ENCODE data around the gene MINDY1.

Gene MINDY1

DNA sequence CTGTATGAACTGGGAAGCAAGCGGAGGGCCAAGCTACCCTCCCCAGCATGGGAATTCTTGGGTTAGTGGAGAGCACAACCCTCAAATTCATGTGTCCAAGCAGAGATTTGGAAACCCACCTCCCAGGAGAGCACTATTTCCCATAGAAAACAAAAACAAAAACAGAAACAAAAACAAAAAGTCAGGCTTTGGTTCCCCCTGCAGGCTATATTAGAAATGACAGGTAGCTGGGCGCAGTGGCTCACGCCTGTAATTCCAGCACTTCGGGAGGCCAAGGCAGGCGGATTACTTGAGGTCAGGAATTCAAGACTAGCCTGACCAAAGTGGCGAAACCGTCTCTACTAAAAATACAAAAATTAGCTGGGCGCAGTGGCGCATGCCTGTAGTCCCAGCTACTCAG is 10.8 kb downstream of the MINDY1 start:
- in situ Hi-C loops (cut with MboI; ENCODE audit: low pct_unique_long_range_greater_than_20kb, low sequenced_read_pairs, unreplicated experiment): no loop called here
- no peak for DNase-seq (ENCODE audit: low spot score)

GRCh38 chr1:150995460-150995859 is 11.2 kb downstream of the MINDY1 start:
- no peak for DNase-seq (ENCODE audit: low spot score)
- in situ Hi-C loops (cut with MboI; ENCODE audit: low pct_unique_long_range_greater_than_20kb, low sequenced_read_pairs, unreplicated experiment): no loop called here
- TF ChIP-seq, protein P1, sequence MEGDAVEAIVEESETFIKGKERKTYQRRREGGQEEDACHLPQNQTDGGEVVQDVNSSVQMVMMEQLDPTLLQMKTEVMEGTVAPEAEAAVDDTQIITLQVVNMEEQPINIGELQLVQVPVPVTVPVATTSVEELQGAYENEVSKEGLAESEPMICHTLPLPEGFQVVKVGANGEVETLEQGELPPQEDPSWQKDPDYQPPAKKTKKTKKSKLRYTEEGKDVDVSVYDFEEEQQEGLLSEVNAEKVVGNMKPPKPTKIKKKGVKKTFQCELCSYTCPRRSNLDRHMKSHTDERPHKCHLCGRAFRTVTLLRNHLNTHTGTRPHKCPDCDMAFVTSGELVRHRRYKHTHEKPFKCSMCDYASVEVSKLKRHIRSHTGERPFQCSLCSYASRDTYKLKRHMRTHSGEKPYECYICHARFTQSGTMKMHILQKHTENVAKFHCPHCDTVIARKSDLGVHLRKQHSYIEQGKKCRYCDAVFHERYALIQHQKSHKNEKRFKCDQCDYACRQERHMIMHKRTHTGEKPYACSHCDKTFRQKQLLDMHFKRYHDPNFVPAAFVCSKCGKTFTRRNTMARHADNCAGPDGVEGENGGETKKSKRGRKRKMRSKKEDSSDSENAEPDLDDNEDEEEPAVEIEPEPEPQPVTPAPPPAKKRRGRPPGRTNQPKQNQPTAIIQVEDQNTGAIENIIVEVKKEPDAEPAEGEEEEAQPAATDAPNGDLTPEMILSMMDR (IDR thresholded peaks at IDR 0.05; ENCODE audit: extremely low read depth, insufficient read depth, missing control alignments): no peak

More for the DNA sequence above, 10.8 kb downstream of the MINDY1 start:
- TF ChIP-seq, protein P1 (IDR thresholded peaks at IDR 0.05; ENCODE audit: extremely low read depth, insufficient read depth, missing control alignments): peak; percentile 76

DNA sequence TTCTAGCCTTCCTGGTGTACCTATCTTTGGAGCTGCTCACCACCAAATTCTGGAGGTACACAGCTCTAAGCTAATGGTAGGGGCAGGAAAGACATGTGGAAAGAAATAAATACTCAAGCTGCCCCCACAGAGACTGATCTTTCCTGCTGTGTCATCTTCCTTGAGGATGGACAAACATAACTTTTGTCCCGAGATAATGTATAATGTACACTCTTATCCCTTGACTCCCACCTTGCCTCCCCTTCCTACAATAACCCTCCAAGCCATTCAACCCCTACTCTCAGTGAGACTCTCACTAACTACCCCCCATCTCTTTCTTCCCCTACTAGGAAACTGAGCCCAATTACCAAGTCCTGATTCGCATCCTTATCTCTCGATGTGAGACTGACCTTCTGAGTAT is 12.5 kb downstream of the MINDY1 start:
- no peak for DNase-seq (ENCODE audit: low spot score)
- TF ChIP-seq, protein P1 (IDR thresholded peaks at IDR 0.05; ENCODE audit: extremely low read depth, insufficient read depth, missing control alignments): no peak
- in situ Hi-C loops (cut with MboI; ENCODE audit: low pct_unique_long_range_greater_than_20kb, low sequenced_read_pairs, unreplicated experiment): no loop called here

DNA sequence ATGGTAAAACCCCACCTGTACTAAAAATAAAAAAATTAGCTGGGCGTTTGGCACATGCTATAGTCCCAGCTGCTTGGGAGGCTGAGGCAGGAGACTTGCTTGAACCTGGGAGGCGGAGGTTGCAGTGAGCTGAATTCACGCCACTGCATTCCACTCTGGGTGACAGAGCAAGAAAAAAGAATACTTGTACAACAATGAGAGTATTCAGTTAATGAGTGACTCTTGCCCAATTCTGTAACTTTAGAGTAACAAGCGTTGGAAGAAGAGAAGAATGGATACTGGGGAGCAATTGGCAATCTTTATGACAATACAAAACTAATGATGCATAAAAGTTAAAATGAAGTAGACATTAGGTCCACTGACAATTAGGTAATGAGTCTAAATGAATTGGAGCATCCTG is 14.1 kb downstream of the MINDY1 start:
- no peak for DNase-seq (ENCODE audit: low spot score)
- TF ChIP-seq, protein P1 (IDR thresholded peaks at IDR 0.05; ENCODE audit: extremely low read depth, insufficient read depth, missing control alignments): no peak
- in situ Hi-C loops (cut with MboI; ENCODE audit: low pct_unique_long_range_greater_than_20kb, low sequenced_read_pairs, unreplicated experiment): no loop called here

DNA sequence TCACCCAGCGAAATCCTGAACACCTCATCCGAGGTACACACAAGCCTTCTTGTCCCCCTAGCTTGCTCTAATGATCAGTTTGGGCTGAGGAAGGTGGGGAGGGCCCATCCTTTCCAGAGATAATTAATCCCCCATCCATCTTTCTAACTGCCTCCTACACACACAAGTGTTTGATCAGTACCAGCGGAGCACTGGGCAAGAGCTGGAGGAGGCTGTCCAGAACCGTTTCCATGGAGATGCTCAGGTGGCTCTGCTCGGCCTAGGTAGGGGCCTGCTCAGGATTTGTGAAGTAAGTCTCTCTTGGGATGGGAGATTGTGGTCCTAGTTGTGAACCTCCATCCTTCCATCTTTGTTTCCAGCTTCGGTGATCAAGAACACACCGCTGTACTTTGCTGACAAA is 18.8 kb downstream of the MINDY1 start:
- in situ Hi-C loops (cut with MboI; ENCODE audit: low pct_unique_long_range_greater_than_20kb, low sequenced_read_pairs, unreplicated experiment): no loop called here
- TF ChIP-seq, protein P1 (IDR thresholded peaks at IDR 0.05; ENCODE audit: extremely low read depth, insufficient read depth, missing control alignments): no peak

DNA sequence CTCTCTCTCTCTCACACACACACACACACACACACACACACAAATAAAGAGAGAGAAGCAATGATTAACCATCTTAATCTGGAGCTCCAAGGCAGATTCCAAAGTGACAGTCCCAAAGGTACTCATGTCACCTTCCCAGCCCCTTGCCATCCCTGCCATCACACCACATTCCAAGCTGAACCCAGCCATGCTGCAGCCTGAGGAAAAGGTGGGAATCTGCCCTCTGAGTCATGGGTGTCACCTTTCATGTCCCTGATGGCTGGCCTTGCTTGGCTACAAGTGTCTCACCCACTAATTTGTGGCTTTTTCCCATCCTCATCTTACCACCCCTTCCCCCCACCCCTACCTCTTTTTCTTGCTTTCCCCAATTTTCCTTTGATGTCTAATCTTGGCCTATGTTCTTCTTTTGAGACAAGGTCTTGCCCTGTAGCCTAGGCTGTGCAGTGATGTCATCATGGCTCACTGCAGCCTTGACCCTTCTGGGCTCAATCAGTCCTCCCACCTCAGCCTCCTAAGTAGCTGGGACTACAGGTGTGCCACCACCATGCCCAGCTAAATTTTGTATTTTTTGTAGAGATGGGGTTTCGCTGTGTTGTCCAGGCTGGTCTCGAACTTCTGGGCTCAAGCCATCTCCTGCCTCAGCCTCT is 21.4 kb downstream of the MINDY1 start:
- TF ChIP-seq, protein P1 (IDR thresholded peaks at IDR 0.05; ENCODE audit: extremely low read depth, insufficient read depth, missing control alignments): no peak
- DNase-seq (ENCODE audit: low spot score): no peak
- in situ Hi-C loops (cut with MboI; ENCODE audit: low pct_unique_long_range_greater_than_20kb, low sequenced_read_pairs, unreplicated experiment): no loop called here

More for the DNA sequence above, 18.8 kb downstream of the MINDY1 start:
- no peak for DNase-seq (ENCODE audit: low spot score)
